Measurements from ENCODE around the gene PKDCC.

The PKDCC gene

DNA sequence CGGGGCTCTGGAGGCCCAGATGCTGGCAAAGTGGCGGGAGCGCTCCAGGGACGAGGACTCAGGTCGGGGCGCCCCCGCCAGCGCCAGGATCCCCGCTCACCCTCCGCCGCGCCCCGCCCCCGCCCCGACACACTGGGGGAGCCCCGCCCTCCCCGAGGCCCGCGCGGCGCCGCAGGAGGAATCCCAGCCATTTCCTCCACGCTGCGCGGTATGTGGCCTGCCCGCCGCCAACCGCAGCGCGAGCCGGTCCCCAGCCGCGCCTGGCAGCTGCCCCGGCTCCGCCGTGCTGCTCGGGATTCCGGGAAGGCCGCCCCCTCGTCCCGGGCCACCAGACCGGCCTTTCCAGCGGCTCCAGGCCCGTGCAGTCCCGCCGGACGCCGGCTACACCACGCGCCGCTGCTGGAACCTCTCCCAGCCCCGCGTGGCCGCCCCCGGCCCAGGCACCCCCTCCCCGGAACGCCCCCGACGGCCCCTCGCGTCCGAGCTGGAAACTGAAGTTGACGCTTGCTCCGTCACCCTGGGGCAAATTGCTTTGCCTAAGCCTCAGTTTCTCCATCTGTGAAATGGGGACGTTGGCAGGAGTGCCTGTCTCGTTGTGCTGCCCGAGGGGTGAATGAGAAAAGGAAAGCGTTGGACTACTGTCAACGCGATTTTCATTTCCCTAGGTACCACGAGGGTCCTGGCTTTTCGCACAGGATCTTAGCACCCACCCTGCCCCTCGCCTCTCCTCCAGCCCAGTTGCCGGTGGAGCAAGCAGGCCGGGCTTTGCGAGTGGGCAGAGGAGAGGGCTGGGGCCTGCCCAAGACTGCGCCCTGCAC, 53.6 kb downstream of the PKDCC start:
- peak overlapping the region; percentile 99 for H4K91ac ChIP-seq (ENCODE audit: low read depth, low read length)
- H3K79me2 ChIP-seq (ENCODE audit: control insufficient read depth, insufficient read depth, low read length, poor library complexity), result peaks cover 8% of the 10 kb centered on the region
- H3K18ac ChIP-seq (ENCODE audit: low read length), result peak overlapping the region; percentile 99
- H3K36me3 ChIP-seq (ENCODE audit: control insufficient read depth in 1 of 2, insufficient read depth in 2 of 2, low read length in 2 of 2), result no peaks in the 10 kb centered on the region
- peak overlapping the region; percentile 99 for H3K27ac ChIP-seq (ENCODE audit: low read depth, low read length)
- H2BK5ac ChIP-seq (ENCODE audit: low read depth, low read length, poor library complexity), result peak overlapping the region; percentile 98
- H3K4me1 ChIP-seq (ENCODE audit: control insufficient read depth in 1 of 2, insufficient read depth in 2 of 2, low read length in 2 of 2), result peaks cover 30 to 32% of the 10 kb centered on the region in 2 experiments
- WGBS (ENCODE audit: extremely low coverage, insufficient coverage, insufficient read length), result no CpG with 5 or more reads among the region's 77 CpGs
- H3K27me3 ChIP-seq (ENCODE audit: insufficient read depth, low read length), result no peaks in the 10 kb centered on the region
- peak overlapping the region; percentile 98 for H2BK12ac ChIP-seq (ENCODE audit: low read length)
- H2BK120ac ChIP-seq (ENCODE audit: insufficient read depth, low read length, poor library complexity), result peak overlapping the region; percentile 99
- no peak overlapping the region for H3K4me3 ChIP-seq (ENCODE audit: low read depth, low read length)
- no peak overlapping the region for H3K23ac ChIP-seq (ENCODE audit: low read length)
- peak overlapping the region; percentile 96 for H2AK5ac ChIP-seq (ENCODE audit: low read length)
- peak overlapping the region; percentile 95 for H3K4ac ChIP-seq (ENCODE audit: low read depth, low read length)
- H3K4me2 ChIP-seq (ENCODE audit: low read length), result peak overlapping the region; percentile 74
- H2AFZ ChIP-seq (ENCODE audit: insufficient read depth, low read length, poor library complexity), result peak overlapping the region; percentile 94
- H4K8ac ChIP-seq (ENCODE audit: low read depth, low read length), result peak overlapping the region; percentile 97
- H3K14ac ChIP-seq (ENCODE audit: low read length), result peak overlapping the region; percentile 97
- peak overlapping the region; percentile 1 for H3K9ac ChIP-seq (ENCODE audit: low read length)
- peaks cover 45% of the 10 kb centered on the region for H3K79me1 ChIP-seq (ENCODE audit: low read length)
- no peaks in the 10 kb centered on the region for H3K9me3 ChIP-seq (ENCODE audit: insufficient read depth, low read depth, low read length)
- H4K12ac ChIP-seq (ENCODE audit: low read depth, low read length), result peak overlapping the region; percentile 96
- DNase-seq, result peak; percentile 73 to 76

DNA sequence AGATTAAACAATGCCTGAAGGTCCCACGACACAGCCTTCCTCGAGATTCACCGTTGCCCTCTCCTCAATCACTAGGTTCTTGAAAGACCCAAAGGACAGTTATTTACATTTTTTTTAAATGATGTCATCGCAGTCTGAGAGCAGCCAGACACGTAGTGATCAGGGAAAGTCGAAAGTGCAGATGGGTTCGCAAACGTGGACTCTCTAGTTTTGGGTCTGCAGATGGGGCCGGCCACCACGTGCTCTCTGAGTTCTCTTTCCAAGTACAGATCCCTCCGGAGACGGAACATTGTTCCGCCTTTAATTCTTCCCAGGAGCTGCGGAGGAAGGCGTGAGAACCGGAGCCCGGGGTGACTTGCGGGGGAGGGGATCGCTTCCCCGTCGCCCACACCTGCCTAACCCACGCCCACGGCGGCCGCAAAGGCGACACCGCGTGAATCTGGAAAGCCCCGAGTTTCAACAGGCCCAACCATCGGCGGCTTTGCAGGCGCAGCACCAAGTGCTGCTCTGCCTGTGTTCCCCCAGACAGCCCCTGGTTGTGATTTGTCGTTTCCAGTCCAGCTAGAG, 54.3 kb downstream of the PKDCC start:
- Histone ChIP-seq H3K79me2 (ENCODE audit: control insufficient read depth, insufficient read depth, low read length, poor library complexity) (peaks cover 8% of the 10 kb centered on the region), H3K4me1 (ENCODE audit: control insufficient read depth in 1 of 2, insufficient read depth in 2 of 2, low read length in 2 of 2) (peaks cover 30 to 33% of the 10 kb centered on the region in 2 experiments), H3K9ac (ENCODE audit: low read length) (peak overlapping the region; percentile 62), H2AFZ (ENCODE audit: insufficient read depth, low read length, poor library complexity) (peak overlapping the region; percentile 94), H3K9me3 (ENCODE audit: insufficient read depth, low read depth, low read length) (no peaks in the 10 kb centered on the region), H2AK5ac (ENCODE audit: low read length) (peak overlapping the region; percentile 96), H3K79me1 (ENCODE audit: low read length) (peaks cover 45% of the 10 kb centered on the region), H3K36me3 (ENCODE audit: control insufficient read depth in 1 of 2, insufficient read depth in 2 of 2, low read length in 2 of 2) (no peaks in the 10 kb centered on the region), H4K91ac (ENCODE audit: low read depth, low read length) (peak overlapping the region; percentile 99), H2BK12ac (ENCODE audit: low read length) (peak overlapping the region; percentile 98), H3K4me2 (ENCODE audit: low read length) (peak overlapping the region; percentile 74), H3K27ac (ENCODE audit: low read depth, low read length) (peak overlapping the region; percentile 99), H2BK120ac (ENCODE audit: insufficient read depth, low read length, poor library complexity) (peak overlapping the region; percentile 99), H3K23ac (ENCODE audit: low read length) (no peak overlapping the region), H4K12ac (ENCODE audit: low read depth, low read length) (peak overlapping the region; percentile 96), H3K4ac (ENCODE audit: low read depth, low read length) (peak overlapping the region; percentile 95), H3K4me3 (ENCODE audit: low read depth, low read length) (peak overlapping the region; percentile 38), H2BK5ac (ENCODE audit: low read depth, low read length, poor library complexity) (peak overlapping the region; percentile 98), H4K8ac (ENCODE audit: low read depth, low read length) (peak overlapping the region; percentile 98), H3K27me3 (ENCODE audit: insufficient read depth, low read length) (no peaks in the 10 kb centered on the region), H3K18ac (ENCODE audit: low read length) (peak overlapping the region; percentile 99), H3K14ac (ENCODE audit: low read length) (peak overlapping the region; percentile 97)
- WGBS (ENCODE audit: extremely low coverage, insufficient coverage, insufficient read length), result no CpG with 5 or more reads among the region's 33 CpGs
- DNase-seq, result peak; percentile 76 to 92

DNA sequence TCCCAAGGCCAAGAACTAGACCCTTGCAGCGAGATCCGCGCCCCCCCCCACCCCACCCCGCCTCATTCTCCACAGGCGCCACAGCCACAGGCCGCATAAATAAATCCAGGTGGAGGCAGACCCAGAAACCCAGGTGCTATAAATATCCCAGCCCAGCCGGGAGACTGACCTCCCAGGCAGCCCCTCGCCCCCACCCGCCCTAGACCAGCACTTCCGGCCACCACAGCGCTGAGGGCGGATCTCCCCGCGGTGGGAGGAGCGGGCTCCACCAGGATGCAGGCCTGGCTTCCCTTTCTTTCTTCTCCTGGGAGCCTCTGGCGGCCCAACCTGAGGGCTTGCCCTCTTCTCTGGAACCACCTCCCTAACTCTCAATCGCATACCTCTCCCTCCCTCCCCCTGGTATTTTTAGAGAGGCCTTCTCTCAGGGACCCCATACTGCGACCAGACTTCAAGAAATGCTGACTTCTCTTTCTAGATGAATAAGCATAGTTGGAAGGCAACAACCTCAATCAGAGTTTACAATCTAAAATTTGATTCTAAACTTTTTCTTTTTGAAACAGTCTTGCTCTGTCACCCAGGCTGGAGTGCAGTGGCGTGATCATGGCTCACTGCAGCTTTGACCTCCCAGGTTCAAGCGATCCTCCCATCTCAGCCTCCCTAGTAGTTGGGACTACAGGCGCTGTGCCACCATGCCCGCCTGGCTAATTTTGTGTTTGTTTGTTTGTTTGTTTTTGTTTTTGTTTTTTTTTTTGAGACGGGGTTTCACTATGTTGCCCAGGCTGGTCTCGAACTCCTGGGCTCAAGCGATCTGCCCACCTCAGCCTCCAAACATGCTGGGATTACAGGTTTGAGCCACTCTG, 55.0 kb downstream of the PKDCC start:
- peak overlapping the region; percentile 77 for H3K4ac ChIP-seq (ENCODE audit: low read depth, low read length)
- peak overlapping the region; percentile 98 for H2BK5ac ChIP-seq (ENCODE audit: low read depth, low read length, poor library complexity)
- peaks cover 45% of the 10 kb centered on the region for H3K79me1 ChIP-seq (ENCODE audit: low read length)
- peak; percentile 72 to 75 for DNase-seq
- peak overlapping the region; percentile 68 for H2BK12ac ChIP-seq (ENCODE audit: low read length)
- H3K9ac ChIP-seq (ENCODE audit: low read length), result no peak overlapping the region
- H3K79me2 ChIP-seq (ENCODE audit: control insufficient read depth, insufficient read depth, low read length, poor library complexity), result peaks cover 8% of the 10 kb centered on the region
- H3K27ac ChIP-seq (ENCODE audit: low read depth, low read length), result peak overlapping the region; percentile 99
- peak overlapping the region; percentile 89 for H2AFZ ChIP-seq (ENCODE audit: insufficient read depth, low read length, poor library complexity)
- peak overlapping the region; percentile 83 for H2AK5ac ChIP-seq (ENCODE audit: low read length)
- no peak overlapping the region for H3K23ac ChIP-seq (ENCODE audit: low read length)
- peak overlapping the region; percentile 95 for H4K12ac ChIP-seq (ENCODE audit: low read depth, low read length)
- no peaks in the 10 kb centered on the region for H3K36me3 ChIP-seq (ENCODE audit: control insufficient read depth in 1 of 2, insufficient read depth in 2 of 2, low read length in 2 of 2)
- H4K8ac ChIP-seq (ENCODE audit: low read depth, low read length), result peak overlapping the region; percentile 98
- H3K4me3 ChIP-seq (ENCODE audit: low read depth, low read length), result no peak overlapping the region
- H4K91ac ChIP-seq (ENCODE audit: low read depth, low read length), result peak overlapping the region; percentile 99
- peaks cover 30 to 38% of the 10 kb centered on the region in 2 experiments for H3K4me1 ChIP-seq (ENCODE audit: control insufficient read depth in 1 of 2, insufficient read depth in 2 of 2, low read length in 2 of 2)
- peak overlapping the region; percentile 93 for H3K18ac ChIP-seq (ENCODE audit: low read length)
- WGBS (ENCODE audit: extremely low coverage, insufficient coverage, insufficient read length), result no CpG with 5 or more reads among the region's 25 CpGs
- peak overlapping the region; percentile 97 for H3K14ac ChIP-seq (ENCODE audit: low read length)
- peak overlapping the region; percentile 74 for H3K4me2 ChIP-seq (ENCODE audit: low read length)
- no peaks in the 10 kb centered on the region for H3K27me3 ChIP-seq (ENCODE audit: insufficient read depth, low read length)
- peak overlapping the region; percentile 99 for H2BK120ac ChIP-seq (ENCODE audit: insufficient read depth, low read length, poor library complexity)
- H3K9me3 ChIP-seq (ENCODE audit: insufficient read depth, low read depth, low read length), result no peaks in the 10 kb centered on the region

DNA sequence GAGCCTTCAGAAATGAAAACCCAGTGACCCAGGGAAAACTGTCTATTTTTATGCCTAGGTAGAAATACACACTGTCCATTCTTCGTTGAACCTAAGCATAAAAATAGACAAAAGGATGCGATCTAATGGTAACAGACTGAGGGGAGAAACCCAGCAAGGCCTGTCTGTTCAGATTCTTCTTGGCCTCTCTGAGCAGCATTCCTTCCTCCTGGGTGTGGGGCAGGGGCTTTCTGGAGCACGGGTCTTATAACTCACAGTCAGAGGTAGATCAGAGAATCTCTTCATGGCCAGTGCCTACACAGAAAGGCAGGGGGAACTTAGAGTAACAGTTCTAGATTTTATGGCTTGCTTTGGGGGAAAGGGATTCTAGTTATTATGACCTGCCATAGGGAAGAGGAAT, 56.0 kb downstream of the PKDCC start:
- H3K14ac ChIP-seq (ENCODE audit: low read length), result no peak overlapping the region
- peak; percentile 73 to 76 for DNase-seq
- no peak overlapping the region for H3K18ac ChIP-seq (ENCODE audit: low read length)
- peak overlapping the region; percentile 7 for H2BK5ac ChIP-seq (ENCODE audit: low read depth, low read length, poor library complexity)
- peaks cover 25 to 34% of the 10 kb centered on the region in 2 experiments for H3K4me1 ChIP-seq (ENCODE audit: control insufficient read depth in 1 of 2, insufficient read depth in 2 of 2, low read length in 2 of 2)
- H2BK120ac ChIP-seq (ENCODE audit: insufficient read depth, low read length, poor library complexity), result no peak overlapping the region
- peak overlapping the region; percentile 32 for H3K4me2 ChIP-seq (ENCODE audit: low read length)
- H2AFZ ChIP-seq (ENCODE audit: insufficient read depth, low read length, poor library complexity), result no peak overlapping the region
- no CpG with 5 or more reads among the region's 3 CpGs for WGBS (ENCODE audit: extremely low coverage, insufficient coverage, insufficient read length)
- no peaks in the 10 kb centered on the region for H3K9me3 ChIP-seq (ENCODE audit: insufficient read depth, low read depth, low read length)
- H3K36me3 ChIP-seq (ENCODE audit: control insufficient read depth in 1 of 2, insufficient read depth in 2 of 2, low read length in 2 of 2), result no peaks in the 10 kb centered on the region
- no peak overlapping the region for H4K8ac ChIP-seq (ENCODE audit: low read depth, low read length)
- H4K12ac ChIP-seq (ENCODE audit: low read depth, low read length), result no peak overlapping the region
- H2BK12ac ChIP-seq (ENCODE audit: low read length), result no peak overlapping the region
- peak overlapping the region; percentile 93 for H3K27ac ChIP-seq (ENCODE audit: low read depth, low read length)
- no peak overlapping the region for H3K9ac ChIP-seq (ENCODE audit: low read length)
- peaks cover 8% of the 10 kb centered on the region for H3K79me2 ChIP-seq (ENCODE audit: control insufficient read depth, insufficient read depth, low read length, poor library complexity)
- H3K27me3 ChIP-seq (ENCODE audit: insufficient read depth, low read length), result no peaks in the 10 kb centered on the region
- H3K4ac ChIP-seq (ENCODE audit: low read depth, low read length), result no peak overlapping the region
- H3K23ac ChIP-seq (ENCODE audit: low read length), result no peak overlapping the region
- no peak overlapping the region for H4K91ac ChIP-seq (ENCODE audit: low read depth, low read length)
- H2AK5ac ChIP-seq (ENCODE audit: low read length), result no peak overlapping the region
- no peak overlapping the region for H3K4me3 ChIP-seq (ENCODE audit: low read depth, low read length)
- H3K79me1 ChIP-seq (ENCODE audit: low read length), result peaks cover 39% of the 10 kb centered on the region

Data from trophoblast cell (in vitro differentiated cells and primary cell).